Measurements from ENCODE around the gene NMNAT3.

DNA sequence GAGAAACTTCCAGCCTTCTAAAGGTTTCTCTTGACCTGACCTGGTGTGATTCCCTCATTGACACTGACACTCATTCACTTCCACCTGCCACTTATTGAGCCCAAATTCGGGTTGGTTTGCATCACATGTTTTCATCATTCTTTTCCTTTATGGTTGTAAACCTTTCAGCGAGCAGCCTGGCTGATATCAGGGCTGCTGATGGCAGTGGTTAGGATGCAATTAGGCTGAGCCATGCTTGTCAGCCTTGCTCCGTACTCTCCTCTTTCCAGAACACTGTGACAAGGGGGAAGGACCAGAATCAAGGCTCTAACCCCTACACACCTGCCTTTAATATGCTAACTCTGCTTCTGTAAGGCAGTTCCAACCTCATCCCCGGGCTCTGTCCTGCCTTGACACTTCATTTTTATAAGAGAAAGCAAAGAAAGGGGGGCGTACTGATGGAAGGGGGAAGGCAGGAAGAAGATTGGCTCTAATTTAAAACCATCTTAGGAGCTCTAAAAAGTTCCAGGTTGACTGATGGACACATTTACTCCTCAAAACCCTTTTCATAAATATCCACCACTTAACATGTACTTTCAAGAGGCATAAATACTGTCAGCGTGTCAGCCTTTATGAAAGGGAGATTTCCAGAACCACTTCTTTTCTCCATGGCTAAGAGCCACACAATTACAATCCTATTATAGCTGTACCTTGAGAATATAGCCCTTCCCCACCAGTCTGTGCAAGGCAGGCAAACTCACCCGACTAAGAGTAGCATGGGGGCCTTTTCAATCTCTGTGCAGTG, 5.7 kb downstream of the NMNAT3 start:
- TF ChIP-seq POLR2A (IDR thresholded peaks at IDR 0.05; ENCODE audit: low read length) (no peak), GATA1 (IDR thresholded peaks at IDR 0.05; ENCODE audit: low read depth, low read length) (no peak)

Measured in erythroblast (primary cell).